ENCODE data around the gene ENOX1. TPM values are rescaled to one million over a fixed set of nuclear protein-coding genes. Genes with fewer than 3 reads are reported as not detected.

ENOX1 gene
- total and polyA plus RNA-seq, 2 donors (not counting 3 experiments of a cell fraction or from before 2014, with no cell fraction given), result 0.17 to 0.97 TPM

DNA sequence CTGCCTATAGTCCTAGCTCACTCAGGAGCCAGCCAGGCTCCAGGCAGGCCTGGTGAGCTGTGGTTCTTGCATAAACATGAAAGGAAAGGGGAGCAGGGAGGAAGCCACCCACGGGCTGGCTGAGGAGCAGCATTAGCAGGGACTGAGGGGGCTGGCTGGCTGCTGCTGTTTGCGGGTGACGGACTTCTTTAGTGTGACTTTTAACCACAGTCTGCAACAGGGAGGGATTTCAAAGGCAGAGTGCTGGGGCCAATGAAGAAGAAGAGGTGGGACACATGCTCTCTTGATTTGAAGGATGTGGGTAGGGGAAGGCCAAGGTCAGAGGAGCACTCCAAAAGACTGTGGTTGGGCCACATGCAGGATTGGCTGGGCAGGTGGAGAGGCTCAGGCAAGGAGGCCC lies 540.4 kb downstream of the ENOX1 start:
- H3K9me3 ChIP-seq (replicated peaks; ENCODE audit: control insufficient read depth, insufficient read depth, low read length), result no peaks in the 10 kb centered on the region
- no peaks in the 10 kb centered on the region for H3K36me3 ChIP-seq (ENCODE audit: control insufficient read depth in 2 of 2, extremely low read depth in 1 of 2, insufficient read depth in 2 of 2, low read length in 2 of 2)
- no peak overlapping the region for H3K4me3 ChIP-seq (replicated peaks in 1 of 3; ENCODE audit: insufficient read depth in 1 of 3, low read depth in 1 of 3, low read length in 3 of 3)
- dilution Hi-C loops (cut with MboI; ENCODE audit: extremely low pct_ligation_motif_present, low sequenced_read_pairs), result no loop called here
- TF ChIP-seq, protein P1, sequence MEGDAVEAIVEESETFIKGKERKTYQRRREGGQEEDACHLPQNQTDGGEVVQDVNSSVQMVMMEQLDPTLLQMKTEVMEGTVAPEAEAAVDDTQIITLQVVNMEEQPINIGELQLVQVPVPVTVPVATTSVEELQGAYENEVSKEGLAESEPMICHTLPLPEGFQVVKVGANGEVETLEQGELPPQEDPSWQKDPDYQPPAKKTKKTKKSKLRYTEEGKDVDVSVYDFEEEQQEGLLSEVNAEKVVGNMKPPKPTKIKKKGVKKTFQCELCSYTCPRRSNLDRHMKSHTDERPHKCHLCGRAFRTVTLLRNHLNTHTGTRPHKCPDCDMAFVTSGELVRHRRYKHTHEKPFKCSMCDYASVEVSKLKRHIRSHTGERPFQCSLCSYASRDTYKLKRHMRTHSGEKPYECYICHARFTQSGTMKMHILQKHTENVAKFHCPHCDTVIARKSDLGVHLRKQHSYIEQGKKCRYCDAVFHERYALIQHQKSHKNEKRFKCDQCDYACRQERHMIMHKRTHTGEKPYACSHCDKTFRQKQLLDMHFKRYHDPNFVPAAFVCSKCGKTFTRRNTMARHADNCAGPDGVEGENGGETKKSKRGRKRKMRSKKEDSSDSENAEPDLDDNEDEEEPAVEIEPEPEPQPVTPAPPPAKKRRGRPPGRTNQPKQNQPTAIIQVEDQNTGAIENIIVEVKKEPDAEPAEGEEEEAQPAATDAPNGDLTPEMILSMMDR (IDR thresholded peaks at IDR 0.05; ENCODE audit: extremely low read depth in 1 of 2, insufficient read depth in 1 of 2, low read depth in 1 of 2, low read length in 2 of 2), result no peak
- peaks cover 8% of the 10 kb centered on the region for H3K4me1 ChIP-seq (ENCODE audit: control insufficient read depth, extremely low read depth, insufficient read depth, low read length)
- no peak overlapping the region for H3K27ac ChIP-seq (ENCODE audit: insufficient read depth, low read depth, low read length)
- H3K4me2 ChIP-seq (ENCODE audit: insufficient read depth, low read length), result no peak overlapping the region
- ChIA-PET POLR2A (no interaction called here), CTCF (no interaction called here)
- H2AFZ ChIP-seq (ENCODE audit: low read depth, low read length), result no peak overlapping the region
- no peaks in the 10 kb centered on the region for H3K27me3 ChIP-seq (ENCODE audit: control insufficient read depth in 2 of 2, insufficient read depth in 2 of 2, low read length in 2 of 2)
- intact Hi-C loops (cut with micrococcal nuclease), result no loop called here
- H3K79me2 ChIP-seq (ENCODE audit: control insufficient read depth, insufficient read depth, low read length), result no peaks in the 10 kb centered on the region
- DNase-seq (ENCODE audit: low read depth, low spot score), result no peak
- FAIRE-seq, result no peak
- H3K9ac ChIP-seq (replicated peaks; ENCODE audit: extremely low read depth, insufficient read depth, low read length), result no peak overlapping the region
- no peaks in the 10 kb centered on the region for H3K9me1 ChIP-seq (replicated peaks; ENCODE audit: control insufficient read depth, extremely low read depth, insufficient read depth, low read length)
- BruUV-seq (replicated peaks), result no TSS peak
- no peaks in the 10 kb centered on the region for H4K20me1 ChIP-seq (replicated peaks; ENCODE audit: control insufficient read depth, extremely low read depth, insufficient read depth, low read length)

DNA sequence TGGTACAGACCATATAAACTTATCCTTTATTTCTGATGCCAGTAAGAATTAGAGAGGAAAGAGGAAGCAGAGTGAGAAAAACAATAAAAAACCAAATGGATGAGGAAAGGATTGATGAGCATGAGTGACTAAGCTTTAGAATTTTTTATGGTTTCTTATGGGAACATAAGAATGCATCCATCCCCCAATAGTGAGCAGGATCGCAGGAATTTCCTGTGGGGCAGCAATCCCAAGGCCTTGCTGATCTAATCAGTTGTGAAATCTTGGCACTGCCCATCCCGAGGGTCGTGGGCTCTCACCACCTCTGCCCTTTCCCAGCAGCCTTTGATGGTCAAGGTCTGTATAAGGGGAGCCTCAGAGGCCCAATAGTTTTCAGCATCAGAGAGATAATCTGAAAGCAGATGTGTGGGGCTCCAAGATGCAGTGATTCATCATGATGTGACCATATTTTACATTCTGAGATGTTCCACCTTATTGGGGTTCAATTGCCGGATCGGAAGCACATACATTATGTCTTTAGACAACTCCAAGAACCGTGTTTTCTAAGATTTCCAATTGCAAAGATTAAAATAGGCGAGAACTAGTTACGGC lies 541.3 kb downstream of the ENOX1 start:
- intact Hi-C loops (cut with micrococcal nuclease) (no loop called here), dilution Hi-C loops (cut with MboI; ENCODE audit: extremely low pct_ligation_motif_present, low sequenced_read_pairs) (no loop called here)
- Histone ChIP-seq H3K36me3 (ENCODE audit: control insufficient read depth in 2 of 2, extremely low read depth in 1 of 2, insufficient read depth in 2 of 2, low read length in 2 of 2) (no peaks in the 10 kb centered on the region), H3K9ac (replicated peaks; ENCODE audit: extremely low read depth, insufficient read depth, low read length) (no peak overlapping the region), H3K4me2 (ENCODE audit: insufficient read depth, low read length) (peak overlapping the region; percentile 5), H3K27me3 (ENCODE audit: control insufficient read depth in 2 of 2, insufficient read depth in 2 of 2, low read length in 2 of 2) (no peaks in the 10 kb centered on the region), H4K20me1 (replicated peaks; ENCODE audit: control insufficient read depth, extremely low read depth, insufficient read depth, low read length) (no peaks in the 10 kb centered on the region), H3K4me3 (replicated peaks in 1 of 3; ENCODE audit: insufficient read depth in 1 of 3, low read depth in 1 of 3, low read length in 3 of 3) (no peak overlapping the region), H3K4me1 (ENCODE audit: control insufficient read depth, extremely low read depth, insufficient read depth, low read length) (peaks cover 8% of the 10 kb centered on the region), H3K9me3 (replicated peaks; ENCODE audit: control insufficient read depth, insufficient read depth, low read length) (no peaks in the 10 kb centered on the region), H3K79me2 (ENCODE audit: control insufficient read depth, insufficient read depth, low read length) (no peaks in the 10 kb centered on the region), H3K27ac (ENCODE audit: insufficient read depth, low read depth, low read length) (peak overlapping the region; percentile 32), H3K9me1 (replicated peaks; ENCODE audit: control insufficient read depth, extremely low read depth, insufficient read depth, low read length) (no peaks in the 10 kb centered on the region), H2AFZ (ENCODE audit: low read depth, low read length) (no peak overlapping the region)
- TF ChIP-seq JUN (IDR thresholded peaks at IDR 0.05; ENCODE audit: borderline replicate concordance, insufficient read depth, insufficient read length, low read depth) (peak; percentile 26), EZH2 (IDR thresholded peaks at IDR 0.05; ENCODE audit: borderline replicate concordance, low read depth, low read length, severe bottlenecking) (no peak), POLR2AphosphoS5 (IDR thresholded peaks at IDR 0.05; ENCODE audit: insufficient read depth, low read depth, low read length) (no peak), POLR2A (IDR thresholded peaks at IDR 0.05; ENCODE audit: low read depth, low read length) (no peak), FOS (IDR thresholded peaks at IDR 0.05; ENCODE audit: borderline replicate concordance, insufficient read depth, low read length) (peak; percentile 69), GATA2 (IDR thresholded peaks at IDR 0.05; ENCODE audit: insufficient read depth, insufficient read length, low read depth, low read length) (peak; percentile 96), MYC (IDR thresholded peaks at IDR 0.05; ENCODE audit: low read depth, low read length) (no peak)
- TF ChIP-seq, protein P2, sequence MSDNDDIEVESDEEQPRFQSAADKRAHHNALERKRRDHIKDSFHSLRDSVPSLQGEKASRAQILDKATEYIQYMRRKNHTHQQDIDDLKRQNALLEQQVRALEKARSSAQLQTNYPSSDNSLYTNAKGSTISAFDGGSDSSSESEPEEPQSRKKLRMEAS (IDR thresholded peaks at IDR 0.05; ENCODE audit: insufficient read depth, insufficient read length), result no peak
- TF ChIP-seq, protein P1 (IDR thresholded peaks at IDR 0.05; ENCODE audit: extremely low read depth in 1 of 2, insufficient read depth in 1 of 2, low read depth in 1 of 2, low read length in 2 of 2), result no peak
- DNase-seq (ENCODE audit: low read depth, low spot score) (peak; percentile 44), FAIRE-seq (peak; percentile 44)
- no TSS peak for BruUV-seq (replicated peaks)
- ChIA-PET POLR2A (no interaction called here), CTCF (no interaction called here)
